GM19239 (cell line): Measurements from ENCODE around the gene PASK.

ENCODE experiments used
- DNase-seq: peaks from one replicate; pipeline ENCODE4 v3.0.0; 2011; ENCODE audit warnings: low spot score; ENCODE audit not compliant: insufficient read length
- FAIRE-seq: peaks from 2 replicates; lab custom pipeline; 2011; peaks lifted over from hg19 to GRCh38; lab: Jason Lieb, UNC

Gene PASK

GRCh38 chr2:241149925-241150659 is 820 bp upstream of the PASK start, which contains the start of gene PPP1R7:
Gene PPP1R7, plus strand, starts transcription at chr2:241150467. Its CDS starts 29 bp downstream, at chr2:241150496.
- DNase-seq (peak; percentile 99), FAIRE-seq (peak; percentile 95)

DNA sequence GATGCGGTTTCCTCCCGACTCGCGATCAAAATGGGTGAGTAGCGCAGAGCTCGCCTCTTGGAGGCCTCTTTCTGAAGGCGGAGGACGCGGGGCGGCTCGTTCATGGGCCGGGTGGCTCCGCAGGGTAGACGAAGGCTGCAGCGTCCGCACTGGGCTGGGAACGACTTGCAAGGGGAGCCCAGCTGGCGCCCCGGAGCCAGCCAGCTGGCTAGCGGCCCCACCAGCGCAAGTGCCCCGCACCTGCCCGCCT is 328 bp upstream of the PASK start:
- no peak for FAIRE-seq
- DNase-seq: no peak

DNA sequence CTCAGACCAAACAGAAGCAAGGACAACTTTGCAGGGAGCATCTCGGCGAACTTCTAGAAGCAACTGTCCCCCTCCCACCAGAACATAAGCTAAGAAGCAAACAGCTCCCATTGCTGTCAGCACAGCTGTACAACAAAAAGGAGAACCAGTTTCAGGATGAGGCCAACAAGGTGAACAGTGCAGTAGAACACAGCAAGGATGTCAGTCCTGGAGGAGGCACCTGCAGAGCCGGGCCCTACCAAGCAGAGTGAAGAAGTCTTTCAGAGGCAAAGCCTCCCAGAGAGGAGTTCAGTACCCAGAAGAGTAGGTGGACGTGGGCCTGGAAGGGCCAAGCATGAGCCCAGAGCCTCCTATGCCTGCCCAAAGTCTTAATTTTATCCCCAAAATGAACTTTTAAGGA is 1.0 kb downstream of the PASK start:
- FAIRE-seq: peak; percentile 76
- no peak for DNase-seq

DNA sequence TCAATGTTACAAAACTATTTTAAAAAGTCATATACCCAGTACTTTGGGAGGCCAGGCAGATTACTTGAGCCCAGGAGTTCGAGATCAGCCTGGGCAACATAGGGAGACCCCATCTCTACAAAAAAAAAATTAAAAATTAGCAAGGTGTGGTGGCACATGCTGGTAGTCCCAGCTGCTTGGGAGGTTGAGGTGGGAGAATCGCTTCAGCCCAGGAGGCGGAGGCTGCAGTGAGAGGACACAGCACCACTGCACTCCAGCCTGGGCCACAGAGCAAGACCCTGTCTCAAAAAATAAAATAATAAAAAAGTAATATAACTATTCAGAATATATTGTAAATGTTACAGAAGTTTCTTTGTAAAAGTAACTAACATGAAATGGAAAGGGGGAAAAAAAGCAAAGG is 1.9 kb downstream of the PASK start:
- FAIRE-seq (no peak), DNase-seq (no peak)

DNA sequence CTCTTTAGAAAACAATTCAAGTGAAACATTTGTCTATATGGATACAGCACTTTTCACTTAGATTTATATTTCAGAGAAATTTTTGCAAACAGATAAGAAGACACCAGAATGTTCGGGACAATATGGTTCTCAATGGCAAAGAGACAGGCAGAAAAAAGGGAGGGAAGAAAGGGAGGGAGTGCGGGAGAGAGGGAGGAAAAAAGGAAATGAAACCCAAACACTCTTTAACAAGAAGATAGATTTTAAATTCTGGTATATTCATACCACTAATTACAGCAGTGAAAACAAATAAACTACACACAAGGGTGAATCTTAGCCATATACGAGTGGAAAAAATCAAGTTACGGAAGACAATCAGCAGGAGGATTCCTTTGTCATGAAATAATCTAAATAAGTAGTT is 3.0 kb downstream of the PASK start:
- no peak for FAIRE-seq
- no peak for DNase-seq

GRCh38 chr2:241142593-241142992 is 6.7 kb downstream of the PASK start:
- DNase-seq (no peak), FAIRE-seq (no peak)

GRCh38 chr2:241142063-241142462 is 7.2 kb downstream of the PASK start:
- no peak for DNase-seq
- FAIRE-seq: no peak

DNA sequence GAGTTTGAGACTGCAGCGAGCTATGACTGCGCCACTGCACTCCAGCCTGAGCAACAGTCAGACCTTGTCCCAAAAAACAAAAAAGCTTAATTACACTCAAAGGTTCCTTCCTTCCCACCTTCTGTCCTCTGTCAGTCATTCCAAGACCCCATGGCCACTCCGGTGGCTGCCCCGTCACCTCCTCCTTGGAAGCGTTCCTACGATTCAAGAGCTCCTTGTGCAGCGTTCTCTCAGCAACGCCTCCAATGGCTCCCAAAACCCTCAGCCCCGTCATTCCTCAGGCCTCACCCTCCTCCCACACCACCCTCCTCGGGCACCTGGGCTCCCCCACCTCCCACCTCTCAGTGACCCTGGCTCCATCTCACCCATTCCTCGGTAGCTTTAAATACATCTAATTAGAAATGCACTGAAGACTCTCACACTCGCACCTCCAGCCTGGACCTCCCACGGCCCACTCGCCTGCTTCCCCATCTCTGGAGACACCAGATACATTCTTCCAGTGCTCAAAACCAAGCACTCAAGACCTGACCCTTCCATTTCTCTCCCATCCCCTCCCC is 8.0 kb downstream of the PASK start:
- no peak for DNase-seq
- FAIRE-seq: no peak

- FAIRE-seq: no peak
- DNase-seq: no peak
These were observed 8.8 kb downstream of the PASK start for GRCh38 chr2:241140445-241140840.

DNA sequence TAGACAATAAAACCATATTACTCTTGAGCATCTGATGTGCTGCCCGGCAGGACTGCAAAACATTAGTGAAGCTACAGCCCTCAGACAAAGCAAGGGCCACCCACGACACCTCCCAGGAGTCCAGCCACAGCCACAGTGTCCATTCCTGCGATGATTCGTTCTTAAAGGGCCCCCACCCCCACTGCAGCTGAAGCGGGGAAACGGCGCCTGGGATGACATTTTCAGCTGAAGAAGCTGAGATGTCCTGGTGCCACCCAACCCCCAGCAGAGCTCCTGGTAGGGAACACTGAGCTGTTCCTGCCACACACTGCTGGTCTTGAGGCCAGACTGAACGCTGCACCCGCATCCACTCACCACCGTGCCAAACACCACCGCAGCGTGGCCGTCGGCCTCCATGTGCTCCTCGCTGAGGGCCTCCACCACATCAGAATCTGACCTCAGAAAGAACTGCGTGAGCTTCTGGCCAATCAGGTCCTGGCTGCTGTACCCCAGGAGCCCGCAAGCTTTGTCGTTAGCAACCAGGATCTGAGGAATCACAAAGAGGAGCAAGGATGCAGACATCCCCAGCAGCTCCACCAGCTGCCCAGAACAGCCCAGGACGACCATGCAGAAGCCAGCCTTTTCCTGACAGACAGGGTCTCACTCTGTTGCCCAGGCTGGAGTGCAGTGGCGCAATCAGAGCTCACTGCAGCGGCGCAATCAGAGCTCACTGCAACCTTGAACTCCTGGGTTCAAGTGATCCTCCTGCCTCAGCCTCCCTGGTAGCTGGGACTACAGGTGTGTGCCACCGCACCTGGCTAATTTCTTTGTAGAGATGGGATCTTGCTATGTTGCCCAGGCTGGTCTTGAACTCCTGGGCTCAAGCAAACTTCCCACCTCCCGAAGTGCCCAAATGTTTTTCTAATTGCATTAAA is 9.5 kb downstream of the PASK start:
- no peak for DNase-seq
- FAIRE-seq: no peak

- FAIRE-seq: no peak
- no peak for DNase-seq
These were observed 10.8 kb downstream of the PASK start for GRCh38 chr2:241138471-241138870.

- FAIRE-seq: no peak
- DNase-seq: no peak
These were observed 11.7 kb downstream of the PASK start for GRCh38 chr2:241137276-241138190.

DNA sequence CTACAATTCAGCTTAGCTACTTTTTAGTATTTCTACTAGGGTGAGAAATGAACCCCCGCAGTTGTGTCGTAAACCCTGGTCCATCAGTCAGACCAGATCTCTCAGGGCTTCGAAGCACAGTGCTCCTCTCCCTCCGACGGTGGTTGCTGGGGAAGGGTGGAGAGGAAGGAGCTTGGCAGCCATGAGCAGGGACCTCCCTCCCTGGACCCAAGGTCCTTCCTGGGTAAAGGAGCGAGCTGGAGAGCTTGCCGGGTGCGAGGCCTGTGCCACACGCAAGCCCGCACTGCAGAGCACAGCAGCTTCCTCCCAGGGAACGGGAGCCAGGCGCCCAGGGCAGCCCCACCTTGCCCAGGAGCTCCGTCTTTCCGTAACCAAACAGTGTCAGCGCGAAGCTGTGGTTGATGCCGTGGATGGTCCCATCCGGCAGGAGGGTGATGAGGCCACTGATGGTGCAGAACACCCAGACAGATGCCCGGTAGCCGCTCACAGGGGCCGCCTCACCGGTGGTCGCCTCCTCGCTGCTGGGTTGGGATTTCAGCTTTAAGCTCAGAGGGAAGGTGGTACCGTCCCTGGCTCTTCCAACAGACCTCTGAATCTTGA is 12.5 kb downstream of the PASK start:
- no peak for FAIRE-seq

DNA sequence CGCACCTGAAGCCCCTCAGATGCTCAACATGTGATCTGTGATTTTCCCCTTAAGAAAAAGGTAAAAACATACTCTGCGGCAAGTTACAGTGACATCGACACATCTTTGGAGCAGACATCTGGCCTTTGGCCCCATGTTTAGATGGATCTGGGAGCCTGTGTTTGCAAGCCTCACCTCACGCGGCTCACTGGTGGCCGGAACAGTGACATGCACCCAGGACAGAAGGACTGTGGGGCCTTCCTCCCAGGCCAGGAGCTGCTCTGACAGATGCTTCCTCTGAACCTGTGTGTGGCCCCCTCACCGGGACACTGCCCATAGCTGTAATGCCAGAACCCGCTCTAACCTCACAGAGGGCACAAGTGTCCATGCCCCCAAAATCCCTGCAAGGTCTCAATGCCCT is 13.1 kb downstream of the PASK start:
- FAIRE-seq (no peak), DNase-seq (no peak)

More for the DNA sequence above, 12.5 kb downstream of the PASK start:
- DNase-seq: no peak

DNA sequence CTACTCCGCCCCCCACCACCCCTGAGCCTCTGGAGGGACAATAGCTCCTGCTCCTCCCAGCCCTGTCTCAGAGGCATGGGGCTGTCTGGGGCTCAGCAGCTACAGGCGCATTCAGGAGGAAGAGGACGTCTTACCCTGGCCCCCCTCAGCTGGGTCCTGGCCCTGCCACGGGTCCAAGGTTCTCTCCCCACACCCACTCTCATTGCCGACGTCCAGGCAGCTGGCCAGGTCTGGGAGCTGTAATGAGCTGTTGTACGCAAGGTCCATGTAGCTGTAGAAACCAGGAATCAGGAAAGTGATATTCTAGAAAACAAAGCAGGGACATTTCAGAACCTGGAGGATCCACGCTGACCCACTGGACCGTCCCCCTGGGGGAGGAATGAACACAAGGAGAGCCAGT is 13.5 kb downstream of the PASK start:
- no peak for FAIRE-seq
- no peak for DNase-seq

GRCh38 chr2:241134711-241135110 is 14.6 kb downstream of the PASK start:
- FAIRE-seq (no peak), DNase-seq (no peak)

GRCh38 chr2:241133436-241133820 is 15.8 kb downstream of the PASK start:
- DNase-seq (no peak), FAIRE-seq (no peak)

DNA sequence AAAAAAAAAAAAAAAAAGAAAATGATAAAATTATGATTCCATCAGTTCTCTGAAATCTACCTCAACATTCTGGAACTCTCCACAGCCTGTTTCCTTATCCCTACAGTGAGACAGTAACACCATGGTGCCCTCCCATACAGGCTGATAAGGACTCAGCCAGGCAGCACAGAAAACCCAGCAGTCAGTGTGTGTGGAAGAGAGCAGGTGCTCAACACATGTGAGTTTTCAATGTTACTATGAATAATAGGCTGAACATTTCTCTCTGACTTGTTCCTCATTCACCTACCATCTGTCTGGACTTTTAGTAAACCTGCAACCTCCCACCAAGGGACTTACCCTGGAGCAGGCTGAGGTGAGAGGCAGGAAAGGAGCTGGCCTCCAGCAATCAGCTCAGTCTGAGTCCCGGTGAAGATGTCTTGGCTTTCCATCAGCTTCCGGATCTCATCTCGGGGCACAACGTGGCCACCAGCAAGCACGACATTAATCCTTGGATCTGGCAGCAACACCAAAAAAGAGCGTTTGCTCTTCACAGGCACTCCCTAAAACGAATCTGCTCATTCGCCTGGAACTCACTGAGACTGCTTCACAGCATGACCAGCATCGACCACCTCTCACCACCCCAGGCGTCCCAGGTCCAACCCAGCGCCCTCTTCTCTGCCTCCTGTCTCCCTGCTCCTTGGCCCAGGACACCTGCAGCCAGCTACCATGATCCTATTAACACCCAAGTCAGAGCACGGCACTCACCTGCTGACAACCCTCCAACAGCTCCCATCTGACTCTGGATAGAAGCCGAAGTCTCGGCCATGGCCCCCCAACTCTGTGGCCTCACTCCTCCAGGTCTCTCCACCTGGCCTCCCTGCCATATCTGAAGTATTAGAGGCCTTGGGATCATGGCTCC is 16.5 kb downstream of the PASK start:
- FAIRE-seq (no peak), DNase-seq (no peak)

- FAIRE-seq: no peak
These were observed 17.7 kb downstream of the PASK start for GRCh38 chr2:241131531-241131930.

More at GRCh38 chr2:241131531-241131930, 17.7 kb downstream of the PASK start:
- DNase-seq: no peak
